GM21526 (cell line): Measurements from ENCODE around the gene PSMD2.
A peak's percentile ranks its signal among the peaks of the same experiment; 100 is the strongest.
"Not testable (repeated sequence)": the region's sequence is repeated elsewhere in the genome, so short reads cannot be mapped to it uniquely, and the experiment has no call there.

ENCODE experiments used
- ATAC-seq: cut with Tn5 transposase; IDR thresholded peaks from one replicate; pipeline ENCODE4 v1.9.1; 2021; ENCODE audit warnings: moderate library complexity; ENCODE audit not compliant: unreplicated experiment, low FRiP score

PSMD2 gene

GRCh38 chr3:184298759-184299487 is at the start of gene PSMD2:
PSMD2 (plus strand) TSS chr3:184299241; CDS start chr3:184299267, 26 bp downstream.
- ATAC-seq: peak; percentile 88

- ATAC-seq: peak; percentile 82
Measured at GRCh38 chr3:184249412-184250166, 49.5 kb upstream of the PSMD2 start, which contains the start of gene EEF1AKMT4. EEF1AKMT4 (plus strand) TSS chr3:184249672; CDS start chr3:184249695, 23 bp downstream.

- ATAC-seq: peak; percentile 66
Measured at GRCh38 chr3:184250167-184250828, 48.7 kb upstream of the PSMD2 start.

GRCh38 chr3:184255291-184256039 is 43.6 kb upstream of the PSMD2 start:
- no peak for ATAC-seq

GRCh38 chr3:184257083-184257915 is 41.7 kb upstream of the PSMD2 start:
- no peak for ATAC-seq

- ATAC-seq: no peak
Measured at GRCh38 chr3:184258926-184259325, 40.1 kb upstream of the PSMD2 start.

GRCh38 chr3:184259396-184259877 is 39.6 kb upstream of the PSMD2 start:
- ATAC-seq: no peak

GRCh38 chr3:184259878-184260723 is 38.9 kb upstream of the PSMD2 start:
- no peak for ATAC-seq

GRCh38 chr3:184260724-184261269 is 38.2 kb upstream of the PSMD2 start:
- no peak for ATAC-seq

GRCh38 chr3:184261270-184261853 is 37.7 kb upstream of the PSMD2 start, which contains the start of gene CAMK2N2:
CAMK2N2 (minus strand) TSS chr3:184261553; CDS start chr3:184261285, 268 bp downstream.
- no peak for ATAC-seq

- ATAC-seq: no peak
Measured at GRCh38 chr3:184261854-184262763, 36.9 kb upstream of the PSMD2 start.

- no peak for ATAC-seq
Measured at GRCh38 chr3:184262764-184263179, 36.3 kb upstream of the PSMD2 start.

GRCh38 chr3:184267249-184267648 is 31.8 kb upstream of the PSMD2 start:
- not testable (repeated sequence) for ATAC-seq

- no peak for ATAC-seq
Measured at GRCh38 chr3:184272269-184272668, 26.8 kb upstream of the PSMD2 start.

- no peak for ATAC-seq
Measured at GRCh38 chr3:184275381-184275701, 23.7 kb upstream of the PSMD2 start.

GRCh38 chr3:184275961-184276910 is 22.8 kb upstream of the PSMD2 start, which contains the start of gene ECE2:
ECE2 (plus strand) TSS chr3:184276022; CDS start chr3:184276154, 132 bp downstream.
- ATAC-seq: no peak
